LHCN-M2 (cell line): ENCODE measurements around the gene COL5A1. TPM values are rescaled to one million over a fixed set of nuclear protein-coding genes. Genes with fewer than 3 reads are reported as not detected.
A peak's percentile ranks its signal among the peaks of the same experiment; 100 is the strongest.
"Not testable (repeated sequence)": the region's sequence is repeated elsewhere in the genome, so short reads cannot be mapped to it uniquely, and the experiment has no call there.

Source experiments
- DNase-seq: peaks from one replicate; pipeline ENCODE4 v3.0.0-alpha.2; 2012; ENCODE audit warnings: low read depth
- total RNA-seq: library from RNA; depleted of rRNA; stranded (reverse); fragments of >200 nt; gene quantifications from 2 replicates; pipeline ENCODE4 v1.2.3, GENCODE V29; 2014

COL5A1 gene
- total RNA-seq, 1 experiment from 2014 or later = 36.4 TPM

- no peak for DNase-seq
Measured at GRCh38 chr9:134638502-134639090, 3.0 kb upstream of the COL5A1 start.

GRCh38 chr9:134639994-134640393 lies 1.6 kb upstream of the COL5A1 start:
- no peak for DNase-seq

GRCh38 chr9:134640506-134641172 lies 964 bp upstream of the COL5A1 start:
- DNase-seq = no peak

GRCh38 chr9:134641990-134642384 lies 384 bp downstream of the COL5A1 start:
- no peak for DNase-seq

GRCh38 chr9:134642385-134643181 lies 980 bp downstream of the COL5A1 start:
- peak; percentile 76 for DNase-seq

- peak; percentile 29 for DNase-seq
Measured at GRCh38 chr9:134643222-134643671, 1.6 kb downstream of the COL5A1 start.

- DNase-seq = not testable (repeated sequence)
Measured at GRCh38 chr9:134644401-134644724, 2.8 kb downstream of the COL5A1 start.

GRCh38 chr9:134644725-134645606 lies 3.4 kb downstream of the COL5A1 start:
- DNase-seq = peak; percentile 98

GRCh38 chr9:134645607-134646365 lies 4.2 kb downstream of the COL5A1 start:
- DNase-seq = no peak

- DNase-seq = no peak
Measured at GRCh38 chr9:134647359-134648080, 5.9 kb downstream of the COL5A1 start.

- DNase-seq = peak; percentile 86
Measured at GRCh38 chr9:134648701-134649530, 7.3 kb downstream of the COL5A1 start.

- DNase-seq = no peak
Measured at GRCh38 chr9:134650431-134651190, 9.0 kb downstream of the COL5A1 start.

GRCh38 chr9:134651226-134651905 lies 9.8 kb downstream of the COL5A1 start:
- no peak for DNase-seq

- no peak for DNase-seq
Measured at GRCh38 chr9:134652291-134653225, 11.0 kb downstream of the COL5A1 start.

- no peak for DNase-seq
Measured at GRCh38 chr9:134653259-134654009, 11.8 kb downstream of the COL5A1 start.

GRCh38 chr9:134655101-134655500 lies 13.5 kb downstream of the COL5A1 start:
- DNase-seq = no peak
